Measurements from ENCODE around the gene PDE6G.
"Not testable (repeated sequence)": the region's sequence is repeated elsewhere in the genome, so short reads cannot be mapped to it uniquely, and the experiment has no call there.

Gene PDE6G

DNA sequence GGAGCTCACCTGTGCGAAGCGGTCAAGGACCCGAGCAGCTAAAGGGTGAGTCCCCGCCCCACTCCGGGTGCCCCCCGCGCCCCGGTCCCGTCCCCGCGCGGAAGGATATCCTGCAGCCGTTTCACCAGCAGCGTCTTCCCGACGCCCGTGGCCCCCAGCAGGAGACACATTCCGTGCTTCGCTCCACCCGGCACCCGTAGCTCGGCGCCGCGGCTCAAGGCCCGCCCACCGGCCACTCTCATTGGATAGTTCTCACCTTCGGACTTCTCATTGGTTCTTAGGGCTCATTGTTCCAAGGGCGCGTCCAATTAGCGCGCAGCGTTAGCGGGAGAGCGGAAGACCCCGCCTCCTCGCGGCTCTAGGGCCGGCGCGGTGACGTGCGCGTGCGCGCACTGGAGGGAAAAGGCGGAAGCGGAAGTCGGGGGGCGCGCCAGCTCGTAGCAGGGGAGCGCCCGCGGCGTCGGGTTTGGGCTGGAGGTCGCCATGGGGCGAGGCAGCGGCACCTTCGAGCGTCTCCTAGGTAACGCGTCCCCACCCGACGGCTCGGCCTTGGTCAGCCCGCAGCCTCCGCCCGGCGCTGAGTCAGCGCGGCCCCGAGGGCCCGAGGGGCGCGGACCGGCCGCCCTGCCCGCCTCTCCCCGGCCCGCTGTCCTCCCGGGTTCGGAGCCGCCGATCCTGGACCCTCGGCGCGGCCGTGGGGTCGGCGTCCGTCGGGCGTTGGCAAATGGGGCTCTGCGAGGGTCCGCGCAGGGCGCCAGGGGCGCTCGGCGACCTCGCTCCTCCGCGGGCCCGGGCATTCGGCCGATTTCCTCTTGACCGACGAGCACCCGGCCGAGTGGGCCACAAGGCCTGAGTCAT, 27.5 kb upstream of the PDE6G start, which contains the start of the genes ARL16 and HGS:
Gene ARL16, minus strand, starts transcription at position 214 of the 858 bp plus-strand sequence. Its CDS starts 44 bp downstream, at position 170.
Gene HGS, plus strand, starts transcription at position 428 of the 858 bp plus-strand sequence. Its CDS starts 56 bp downstream, at position 484.
- peak within 1 kb of the TSS; percentile 82 for H3K4me3 ChIP-seq (ENCODE audit: low read depth, low read length)
- peak within 1 kb of the TSS; percentile 90 for H3K9ac ChIP-seq (ENCODE audit: low read depth, low read length)
- no peaks in the 10 kb centered on the region for H3K27me3 ChIP-seq (ENCODE audit: control insufficient read depth, insufficient read depth, low read length)
- H3K4me1 ChIP-seq (ENCODE audit: control insufficient read depth, insufficient read depth, low read length), result peaks cover 6% of the 10 kb centered on the region
- peaks cover 42% of the 10 kb centered on the region for H3K36me3 ChIP-seq (ENCODE audit: control insufficient read depth, insufficient read depth, low read length)
- H3K9me3 ChIP-seq (ENCODE audit: control insufficient read depth, insufficient read depth, low read length), result no peaks in the 10 kb centered on the region

DNA sequence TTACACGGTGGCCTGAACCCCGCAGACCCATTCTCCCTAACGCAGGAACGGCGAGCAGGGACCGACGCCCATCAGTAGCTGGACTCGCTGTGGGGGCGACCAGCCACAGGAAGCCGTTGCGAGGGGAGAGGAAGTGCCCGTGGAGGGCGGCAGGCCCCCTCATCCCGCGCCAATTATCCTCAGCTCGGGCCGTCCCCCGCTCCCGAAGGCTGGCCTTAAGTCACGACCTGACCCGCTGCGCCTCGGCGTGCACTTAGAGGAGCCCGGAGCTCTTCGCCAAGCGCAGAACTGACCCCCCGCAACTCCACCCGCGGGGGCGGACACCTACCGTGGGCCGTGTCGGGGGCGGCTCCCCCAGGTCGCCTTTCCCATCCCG, 26.9 kb upstream of the PDE6G start:
- no peaks in the 10 kb centered on the region for H3K27me3 ChIP-seq (ENCODE audit: control insufficient read depth, insufficient read depth, low read length)
- H3K9me3 ChIP-seq (ENCODE audit: control insufficient read depth, insufficient read depth, low read length), result no peaks in the 10 kb centered on the region
- H3K9ac ChIP-seq (ENCODE audit: low read depth, low read length), result peak overlapping the region; percentile 90
- H3K4me3 ChIP-seq (ENCODE audit: low read depth, low read length), result peak overlapping the region; percentile 82
- peaks cover 6% of the 10 kb centered on the region for H3K4me1 ChIP-seq (ENCODE audit: control insufficient read depth, insufficient read depth, low read length)
- peaks cover 39% of the 10 kb centered on the region for H3K36me3 ChIP-seq (ENCODE audit: control insufficient read depth, insufficient read depth, low read length)

GRCh38 chr17:81682565-81683207, 26.3 kb upstream of the PDE6G start:
- Histone ChIP-seq H3K4me1 (ENCODE audit: control insufficient read depth, insufficient read depth, low read length) (peaks cover 6% of the 10 kb centered on the region), H3K9ac (ENCODE audit: low read depth, low read length) (peak overlapping the region; percentile 90), H3K27me3 (ENCODE audit: control insufficient read depth, insufficient read depth, low read length) (no peaks in the 10 kb centered on the region), H3K36me3 (ENCODE audit: control insufficient read depth, insufficient read depth, low read length) (peaks cover 35% of the 10 kb centered on the region), H3K4me3 (ENCODE audit: low read depth, low read length) (peak overlapping the region; percentile 82), H3K9me3 (ENCODE audit: control insufficient read depth, insufficient read depth, low read length) (no peaks in the 10 kb centered on the region)

GRCh38 chr17:81681672-81682071, 25.3 kb upstream of the PDE6G start:
- H3K36me3 ChIP-seq (ENCODE audit: control insufficient read depth, insufficient read depth, low read length), result peaks cover 24% of the 10 kb centered on the region
- no peak overlapping the region for H3K9ac ChIP-seq (ENCODE audit: low read depth, low read length)

GRCh38 chr17:81680150-81680549, 23.8 kb upstream of the PDE6G start:
- Histone ChIP-seq H3K4me1 (ENCODE audit: control insufficient read depth, insufficient read depth, low read length) (peaks cover 6% of the 10 kb centered on the region), H3K36me3 (ENCODE audit: control insufficient read depth, insufficient read depth, low read length) (peaks cover 11% of the 10 kb centered on the region)

More at GRCh38 chr17:81681672-81682071, 25.3 kb upstream of the PDE6G start:
- Histone ChIP-seq H3K4me3 (ENCODE audit: low read depth, low read length) (no peak overlapping the region), H3K9me3 (ENCODE audit: control insufficient read depth, insufficient read depth, low read length) (no peaks in the 10 kb centered on the region), H3K4me1 (ENCODE audit: control insufficient read depth, insufficient read depth, low read length) (peaks cover 6% of the 10 kb centered on the region), H3K27me3 (ENCODE audit: control insufficient read depth, insufficient read depth, low read length) (no peaks in the 10 kb centered on the region)

DNA sequence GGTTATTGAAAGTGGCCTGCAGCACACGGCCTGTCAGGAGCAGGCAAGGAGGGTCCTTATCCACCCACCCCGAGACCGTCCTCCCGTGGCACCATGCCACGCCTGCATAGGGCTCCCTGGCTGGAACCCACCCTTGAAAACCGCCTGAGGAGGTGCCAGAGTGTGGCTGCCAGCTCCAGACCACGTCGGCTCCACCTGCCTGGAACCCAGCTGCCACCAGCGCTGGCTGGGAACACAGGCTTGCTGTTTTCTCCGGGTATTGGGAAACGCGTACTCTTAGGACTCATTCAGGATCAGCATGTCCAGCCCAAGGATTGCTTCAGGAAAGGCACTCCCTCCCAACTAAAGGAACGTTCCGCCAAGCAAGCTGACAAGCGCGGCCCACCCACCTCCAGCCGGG, 20.6 kb upstream of the PDE6G start:
- Histone ChIP-seq H3K4me3 (ENCODE audit: low read depth, low read length) (no peak overlapping the region), H3K9me3 (ENCODE audit: control insufficient read depth, insufficient read depth, low read length) (no peaks in the 10 kb centered on the region), H3K9ac (ENCODE audit: low read depth, low read length) (no peak overlapping the region), H3K36me3 (ENCODE audit: control insufficient read depth, insufficient read depth, low read length) (peaks cover 19% of the 10 kb centered on the region), H3K4me1 (ENCODE audit: control insufficient read depth, insufficient read depth, low read length) (no peaks in the 10 kb centered on the region), H3K27me3 (ENCODE audit: control insufficient read depth, insufficient read depth, low read length) (no peaks in the 10 kb centered on the region)

More at GRCh38 chr17:81680150-81680549, 23.8 kb upstream of the PDE6G start:
- Histone ChIP-seq H3K9ac (ENCODE audit: low read depth, low read length) (no peak overlapping the region), H3K9me3 (ENCODE audit: control insufficient read depth, insufficient read depth, low read length) (no peaks in the 10 kb centered on the region), H3K27me3 (ENCODE audit: control insufficient read depth, insufficient read depth, low read length) (no peaks in the 10 kb centered on the region), H3K4me3 (ENCODE audit: low read depth, low read length) (no peak overlapping the region)

- H3K36me3 ChIP-seq (ENCODE audit: control insufficient read depth, insufficient read depth, low read length), result peaks cover 22% of the 10 kb centered on the region
- not testable (repeated sequence) for H3K9ac ChIP-seq (ENCODE audit: low read depth, low read length); H3K4me3 ChIP-seq (ENCODE audit: low read depth, low read length); H3K4me1 ChIP-seq (ENCODE audit: control insufficient read depth, insufficient read depth, low read length); H3K27me3 ChIP-seq (ENCODE audit: control insufficient read depth, insufficient read depth, low read length); H3K9me3 ChIP-seq (ENCODE audit: control insufficient read depth, insufficient read depth, low read length)
These were observed 19.3 kb upstream of the PDE6G start for GRCh38 chr17:81675515-81676221.

- Histone ChIP-seq H3K27me3 (ENCODE audit: control insufficient read depth, insufficient read depth, low read length) (no peaks in the 10 kb centered on the region), H3K36me3 (ENCODE audit: control insufficient read depth, insufficient read depth, low read length) (peaks cover 38% of the 10 kb centered on the region), H3K9ac (ENCODE audit: low read depth, low read length) (no peak overlapping the region), H3K4me1 (ENCODE audit: control insufficient read depth, insufficient read depth, low read length) (no peaks in the 10 kb centered on the region), H3K9me3 (ENCODE audit: control insufficient read depth, insufficient read depth, low read length) (no peaks in the 10 kb centered on the region), H3K4me3 (ENCODE audit: low read depth, low read length) (no peak overlapping the region)
These were observed 17.4 kb upstream of the PDE6G start for GRCh38 chr17:81673561-81674258.

DNA sequence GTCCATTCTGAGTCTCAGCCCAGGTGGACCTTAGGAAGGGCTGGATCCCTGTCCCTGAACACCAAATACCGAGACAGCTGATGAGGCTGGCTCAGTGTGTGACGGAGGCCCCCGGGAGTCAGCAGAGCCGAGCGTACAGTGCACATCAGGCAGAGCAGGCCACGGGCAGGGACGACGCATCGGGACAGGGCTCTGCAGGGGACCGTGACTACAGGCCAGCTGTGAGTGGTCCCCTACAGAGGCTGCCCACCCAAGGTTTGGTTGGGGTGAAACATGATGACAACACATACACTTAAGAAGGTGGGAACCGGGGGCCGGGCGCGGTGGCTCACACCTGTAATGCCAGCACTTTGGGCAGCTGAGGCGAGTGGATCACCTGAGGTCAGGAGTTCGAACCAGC, 16.6 kb upstream of the PDE6G start:
- Histone ChIP-seq H3K36me3 (ENCODE audit: control insufficient read depth, insufficient read depth, low read length) (peaks cover 39% of the 10 kb centered on the region), H3K4me1 (ENCODE audit: control insufficient read depth, insufficient read depth, low read length) (no peaks in the 10 kb centered on the region), H3K9me3 (ENCODE audit: control insufficient read depth, insufficient read depth, low read length) (no peaks in the 10 kb centered on the region), H3K27me3 (ENCODE audit: control insufficient read depth, insufficient read depth, low read length) (no peaks in the 10 kb centered on the region), H3K9ac (ENCODE audit: low read depth, low read length) (no peak overlapping the region), H3K4me3 (ENCODE audit: low read depth, low read length) (no peak overlapping the region)

DNA sequence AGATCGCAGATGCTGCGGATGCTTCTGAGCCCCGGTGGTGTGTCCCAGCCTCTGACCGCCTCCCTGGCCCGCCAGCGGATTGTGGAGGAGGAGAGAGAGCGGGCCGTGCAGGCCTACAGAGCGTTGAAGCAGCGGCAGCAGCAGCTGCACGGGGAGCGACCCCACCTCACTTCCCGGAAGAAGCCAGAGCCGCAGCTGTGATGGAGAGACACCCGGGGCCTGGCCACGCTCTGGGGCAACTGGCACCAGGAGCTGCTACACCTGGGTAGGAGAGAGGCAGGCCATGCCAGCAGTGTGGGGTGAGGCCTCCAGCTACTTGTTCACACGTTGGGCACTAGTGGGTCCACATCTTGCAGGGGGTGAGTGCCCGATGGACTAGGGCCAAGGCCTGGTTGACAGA, 16.2 kb upstream of the PDE6G start:
- Histone ChIP-seq H3K4me1 (ENCODE audit: control insufficient read depth, insufficient read depth, low read length) (no peaks in the 10 kb centered on the region), H3K36me3 (ENCODE audit: control insufficient read depth, insufficient read depth, low read length) (peaks cover 39% of the 10 kb centered on the region), H3K27me3 (ENCODE audit: control insufficient read depth, insufficient read depth, low read length) (no peaks in the 10 kb centered on the region), H3K4me3 (ENCODE audit: low read depth, low read length) (no peak overlapping the region), H3K9me3 (ENCODE audit: control insufficient read depth, insufficient read depth, low read length) (no peaks in the 10 kb centered on the region), H3K9ac (ENCODE audit: low read depth, low read length) (no peak overlapping the region)

- no peaks in the 10 kb centered on the region for H3K27me3 ChIP-seq (ENCODE audit: control insufficient read depth, insufficient read depth, low read length)
- no peaks in the 10 kb centered on the region for H3K9me3 ChIP-seq (ENCODE audit: control insufficient read depth, insufficient read depth, low read length)
- H3K9ac ChIP-seq (ENCODE audit: low read depth, low read length), result no peak overlapping the region
- H3K36me3 ChIP-seq (ENCODE audit: control insufficient read depth, insufficient read depth, low read length), result peaks cover 43% of the 10 kb centered on the region
- H3K4me1 ChIP-seq (ENCODE audit: control insufficient read depth, insufficient read depth, low read length), result peaks cover 4% of the 10 kb centered on the region
- H3K4me3 ChIP-seq (ENCODE audit: low read depth, low read length), result peak overlapping the region; percentile 35
These were observed 11.4 kb upstream of the PDE6G start for GRCh38 chr17:81667754-81668153.

Measured in iPS-15b (cell line).